ENCODE data around the gene DUS2.

DNA sequence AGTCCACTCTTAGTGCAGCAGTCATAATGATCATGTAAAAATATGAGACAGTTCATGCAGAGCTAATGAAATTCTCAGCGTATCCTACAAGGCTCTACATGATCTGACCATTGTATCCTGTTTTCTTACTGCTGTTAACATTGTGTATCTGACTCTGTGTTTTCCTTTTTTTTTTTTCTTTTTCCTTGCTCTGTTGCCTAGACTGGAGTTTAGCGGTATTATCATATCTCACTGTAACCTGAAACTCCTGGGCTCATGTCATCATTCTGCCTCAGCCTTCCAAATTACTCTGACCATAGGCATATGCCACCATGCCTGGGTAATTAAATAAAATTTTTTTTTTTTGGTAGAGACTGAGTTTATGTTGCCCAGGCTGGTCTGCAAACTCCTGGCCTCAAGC is 12.1 kb downstream of the DUS2 start:
- TF ChIP-seq, protein P1, sequence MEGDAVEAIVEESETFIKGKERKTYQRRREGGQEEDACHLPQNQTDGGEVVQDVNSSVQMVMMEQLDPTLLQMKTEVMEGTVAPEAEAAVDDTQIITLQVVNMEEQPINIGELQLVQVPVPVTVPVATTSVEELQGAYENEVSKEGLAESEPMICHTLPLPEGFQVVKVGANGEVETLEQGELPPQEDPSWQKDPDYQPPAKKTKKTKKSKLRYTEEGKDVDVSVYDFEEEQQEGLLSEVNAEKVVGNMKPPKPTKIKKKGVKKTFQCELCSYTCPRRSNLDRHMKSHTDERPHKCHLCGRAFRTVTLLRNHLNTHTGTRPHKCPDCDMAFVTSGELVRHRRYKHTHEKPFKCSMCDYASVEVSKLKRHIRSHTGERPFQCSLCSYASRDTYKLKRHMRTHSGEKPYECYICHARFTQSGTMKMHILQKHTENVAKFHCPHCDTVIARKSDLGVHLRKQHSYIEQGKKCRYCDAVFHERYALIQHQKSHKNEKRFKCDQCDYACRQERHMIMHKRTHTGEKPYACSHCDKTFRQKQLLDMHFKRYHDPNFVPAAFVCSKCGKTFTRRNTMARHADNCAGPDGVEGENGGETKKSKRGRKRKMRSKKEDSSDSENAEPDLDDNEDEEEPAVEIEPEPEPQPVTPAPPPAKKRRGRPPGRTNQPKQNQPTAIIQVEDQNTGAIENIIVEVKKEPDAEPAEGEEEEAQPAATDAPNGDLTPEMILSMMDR (IDR thresholded peaks at IDR 0.05): no peak
- no peak for TF ChIP-seq POLR2A (IDR thresholded peaks at IDR 0.05)
